Measurements from ENCODE around the gene USP24.

Gene USP24

GRCh38 chr1:55180075-55180670 is 35.0 kb downstream of the USP24 start:
- DNase-seq (ENCODE audit: low spot score): no peak
- TF ChIP-seq CTCF (IDR thresholded peaks at IDR 0.05; ENCODE audit: borderline replicate concordance, control extremely low read depth, extremely low read depth, insufficient read depth, missing control alignments): no peak
- in situ Hi-C loops (cut with MboI; ENCODE audit: low sequenced_read_pairs, unreplicated experiment): no loop called here

GRCh38 chr1:55179177-55179835 is 35.9 kb downstream of the USP24 start:
- no peak for DNase-seq (ENCODE audit: low spot score)
- TF ChIP-seq CTCF (IDR thresholded peaks at IDR 0.05; ENCODE audit: borderline replicate concordance, control extremely low read depth, extremely low read depth, insufficient read depth, missing control alignments): no peak
- in situ Hi-C loops (cut with MboI; ENCODE audit: low sequenced_read_pairs, unreplicated experiment): no loop called here

GRCh38 chr1:55172687-55173086 is 42.5 kb downstream of the USP24 start:
- in situ Hi-C loops (cut with MboI; ENCODE audit: low sequenced_read_pairs, unreplicated experiment): no loop called here
- TF ChIP-seq CTCF (IDR thresholded peaks at IDR 0.05; ENCODE audit: borderline replicate concordance, control extremely low read depth, extremely low read depth, insufficient read depth, missing control alignments): no peak
- DNase-seq (ENCODE audit: low spot score): no peak

GRCh38 chr1:55172272-55172671 is 42.9 kb downstream of the USP24 start:
- no peak for TF ChIP-seq CTCF (IDR thresholded peaks at IDR 0.05; ENCODE audit: borderline replicate concordance, control extremely low read depth, extremely low read depth, insufficient read depth, missing control alignments)
- no peak for DNase-seq (ENCODE audit: low spot score)
- in situ Hi-C loops (cut with MboI; ENCODE audit: low sequenced_read_pairs, unreplicated experiment): no loop called here

- no peak for DNase-seq (ENCODE audit: low spot score)
- no peak for TF ChIP-seq CTCF (IDR thresholded peaks at IDR 0.05; ENCODE audit: borderline replicate concordance, control extremely low read depth, extremely low read depth, insufficient read depth, missing control alignments)
- in situ Hi-C loops (cut with MboI; ENCODE audit: low sequenced_read_pairs, unreplicated experiment): no loop called here
These were observed 43.5 kb downstream of the USP24 start for GRCh38 chr1:55171694-55172093.

- no peak for DNase-seq (ENCODE audit: low spot score)
- in situ Hi-C loops (cut with MboI; ENCODE audit: low sequenced_read_pairs, unreplicated experiment): no loop called here
- no peak for TF ChIP-seq CTCF (IDR thresholded peaks at IDR 0.05; ENCODE audit: borderline replicate concordance, control extremely low read depth, extremely low read depth, insufficient read depth, missing control alignments)
These were observed 44.7 kb downstream of the USP24 start for GRCh38 chr1:55170426-55170825.
